Left ventricle myocardium superior (tissue), 1 donor: ENCODE results near the gene CCDC7. TPM values are rescaled to one million over a fixed set of nuclear protein-coding genes. Genes with fewer than 3 reads are reported as not detected.
"Not testable (repeated sequence)": the region's sequence is repeated elsewhere in the genome, so short reads cannot be mapped to it uniquely, and the experiment has no call there.

Experiments used
- ATAC-seq: fragments of 200-7000 bp; cut with Tn5 transposase; one replicate; pipeline ENCODE4 v1.9.1; 2020; ENCODE audit warnings: mild to moderate bottlenecking, moderate library complexity
- DNase-seq: peaks from one replicate; pipeline ENCODE4 v3.0.0-alpha.2; 2020
- intact Hi-C: fragments of 100-400 bp; cut with micrococcal nuclease; formaldehyde crosslinking; loops from one replicate; pipeline ENCODE4 v1.11.0; 2022
- total RNA-seq: library from RNA; stranded (reverse); fragmentation: NEBNext Ultra II Directional; extraction: Animal tissue kit (Norgen Biotek cat#: 25700); gene quantifications from one replicate; pipeline ENCODE4 v1.2.1, GENCODE V29; 2021
- donor health status: DM: no; HTN: yes; CAD: no; lungs with severe emphysema.

The CCDC7 gene
- total RNA-seq, 1 donor from 2014 or later, result 16.7 TPM

DNA sequence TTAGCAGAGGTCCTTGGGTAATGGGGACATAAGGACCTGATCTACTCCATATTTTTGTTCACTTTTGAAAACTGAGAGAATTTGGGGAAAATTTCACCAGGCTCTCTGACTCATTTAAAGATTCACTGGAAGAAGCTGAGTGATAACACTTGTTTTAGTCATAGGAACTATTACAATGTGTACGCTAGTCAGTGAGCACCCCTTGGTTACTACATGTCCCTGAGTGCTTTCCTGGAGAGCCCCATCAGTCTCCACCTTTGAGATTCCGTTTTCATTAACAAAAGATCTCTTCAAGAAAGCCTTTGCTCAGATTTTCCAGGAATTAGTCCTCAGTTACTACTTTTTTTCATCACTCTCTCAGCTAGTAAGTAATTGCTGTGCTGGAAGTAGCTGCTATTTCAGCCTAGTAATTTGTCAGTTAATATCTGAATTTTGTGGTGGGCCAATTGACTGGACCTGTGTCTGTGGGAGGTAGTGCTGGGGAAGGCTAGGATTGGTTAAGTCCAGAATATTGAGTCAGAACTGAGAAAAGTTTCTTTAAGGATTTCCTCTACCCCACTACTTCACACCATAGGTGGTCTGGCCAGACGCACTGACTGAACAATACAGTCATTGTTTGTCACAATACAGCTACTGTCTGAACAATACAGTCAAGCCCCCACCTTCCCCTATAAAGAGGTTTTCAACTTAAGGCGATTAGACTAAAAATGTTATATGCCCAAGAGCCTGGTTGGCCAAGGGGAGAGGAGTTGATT lies 235.0 kb downstream of the CCDC7 start:
- intact Hi-C loops, result no loop called here
- DNase-seq, result no peak
- no peak for ATAC-seq

GRCh38 chr10:32684291-32684690 lies 238.4 kb downstream of the CCDC7 start:
- no peak for ATAC-seq
- intact Hi-C loops, result no loop called here
- peak; percentile 19 for DNase-seq

DNA sequence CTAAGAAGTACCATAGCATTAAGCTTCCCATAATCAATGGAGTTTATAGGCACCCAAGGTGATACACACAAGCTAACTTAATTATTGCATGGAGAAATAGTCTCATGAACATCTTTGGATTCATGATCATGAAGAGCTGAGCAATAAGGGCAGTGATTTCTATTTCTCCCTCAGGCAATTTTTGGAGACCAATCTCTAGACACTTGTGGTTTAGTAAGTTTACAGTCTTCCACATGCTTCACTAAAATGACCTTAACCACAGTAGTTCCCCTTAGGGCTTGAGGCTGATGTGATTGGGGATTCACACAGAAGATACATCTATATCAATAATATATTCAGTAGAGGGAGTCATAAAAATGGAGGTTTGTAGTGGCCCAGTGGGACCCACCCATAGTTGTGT lies 241.2 kb downstream of the CCDC7 start:
- no peak for DNase-seq
- intact Hi-C loops, result no loop called here
- ATAC-seq, result no peak

DNA sequence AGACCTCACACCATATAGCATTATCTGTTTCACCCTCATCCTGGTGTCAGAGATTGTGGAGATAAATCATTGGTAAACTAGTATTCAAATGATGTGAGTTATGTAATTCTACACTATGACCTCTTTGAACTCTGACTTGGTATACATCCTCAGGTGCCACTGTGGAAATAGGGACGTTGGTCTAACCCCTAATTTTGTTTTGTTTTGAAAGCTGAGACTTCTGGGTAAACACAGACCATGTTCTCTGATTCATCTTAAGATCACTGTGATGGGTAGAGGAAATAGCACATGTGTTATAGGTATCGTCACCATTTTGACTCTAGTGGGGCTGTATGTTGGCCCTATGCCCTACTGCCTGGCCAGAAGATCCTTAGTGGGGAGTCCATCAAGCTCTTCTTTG lies 241.6 kb downstream of the CCDC7 start:
- intact Hi-C loops, result no loop called here
- ATAC-seq (no peak), DNase-seq (no peak)

GRCh38 chr10:32692174-32692573 lies 246.2 kb downstream of the CCDC7 start:
- no peak for DNase-seq
- intact Hi-C loops, result no loop called here
- no peak for ATAC-seq

DNA sequence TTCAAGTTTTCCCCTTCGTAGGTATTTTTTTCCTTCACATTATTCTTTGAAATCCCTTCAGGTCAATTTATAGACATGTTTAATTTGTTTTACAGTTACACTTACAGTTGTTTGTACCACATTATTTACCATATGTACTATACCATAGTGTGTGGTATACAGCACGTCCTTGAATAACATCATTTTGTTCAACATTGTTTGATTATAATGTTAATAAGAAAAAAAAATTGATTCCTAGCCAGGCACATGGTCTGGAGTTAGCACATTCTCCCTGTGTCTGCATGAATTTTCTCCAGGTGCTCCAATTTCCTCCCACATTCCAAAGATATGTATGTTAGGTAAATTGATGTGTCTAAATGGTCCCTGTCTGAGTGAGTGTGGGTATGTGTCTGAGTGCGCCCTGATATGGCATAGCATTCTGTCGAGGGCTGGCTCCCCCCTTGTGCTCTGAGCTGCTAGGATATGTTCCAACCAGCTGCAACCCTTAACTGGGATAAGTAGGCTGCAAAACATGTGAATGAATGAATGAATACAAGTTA lies 247.6 kb downstream of the CCDC7 start:
- DNase-seq, result no peak
- intact Hi-C loops, result no loop called here
- ATAC-seq, result no peak

- intact Hi-C loops, ATAC-seq, DNase-seq: not testable (repeated sequence)
These were observed 253.7 kb downstream of the CCDC7 start for GRCh38 chr10:32699683-32700082.

GRCh38 chr10:32713560-32713959 lies 267.6 kb downstream of the CCDC7 start:
- ATAC-seq (no peak), DNase-seq (no peak)
- intact Hi-C loops, result no loop called here

DNA sequence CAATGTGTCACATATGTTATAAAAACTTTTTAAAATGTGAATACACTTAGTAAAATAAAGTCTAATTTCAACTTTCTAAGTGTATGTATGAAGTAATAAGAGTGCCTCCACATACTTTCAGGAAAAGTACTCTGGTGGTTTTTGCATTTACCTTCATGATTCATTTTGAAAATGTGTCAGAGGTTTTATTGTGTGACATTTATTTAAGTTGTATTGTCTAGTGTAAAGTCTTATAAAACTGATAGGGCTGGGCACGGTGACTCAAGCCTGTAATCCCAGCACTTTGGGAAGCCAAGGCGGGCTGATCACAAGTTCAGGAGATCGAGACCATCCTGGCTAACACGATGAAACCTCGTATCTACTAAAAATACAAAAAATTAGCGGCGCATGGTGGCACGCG lies 285.6 kb downstream of the CCDC7 start:
- intact Hi-C loops, result no loop called here
- no peak for ATAC-seq
- no peak for DNase-seq

- DNase-seq (no peak), ATAC-seq (no peak)
- intact Hi-C loops, result no loop called here
These were observed 293.0 kb downstream of the CCDC7 start for GRCh38 chr10:32738958-32739357.

GRCh38 chr10:32744321-32744720 lies 298.4 kb downstream of the CCDC7 start:
- intact Hi-C loops, result no loop called here
- DNase-seq (no peak), ATAC-seq (no peak)

GRCh38 chr10:32746869-32747268 lies 300.9 kb downstream of the CCDC7 start:
- DNase-seq (peak; percentile 18), ATAC-seq (no peak)
- intact Hi-C loops, result no loop called here

GRCh38 chr10:32751582-32751981 lies 305.6 kb downstream of the CCDC7 start:
- intact Hi-C loops, result no loop called here
- no peak for ATAC-seq
- DNase-seq, result no peak

- DNase-seq, intact Hi-C loops, ATAC-seq: not testable (repeated sequence)
These were observed 309.0 kb downstream of the CCDC7 start for GRCh38 chr10:32754900-32755299.

DNA sequence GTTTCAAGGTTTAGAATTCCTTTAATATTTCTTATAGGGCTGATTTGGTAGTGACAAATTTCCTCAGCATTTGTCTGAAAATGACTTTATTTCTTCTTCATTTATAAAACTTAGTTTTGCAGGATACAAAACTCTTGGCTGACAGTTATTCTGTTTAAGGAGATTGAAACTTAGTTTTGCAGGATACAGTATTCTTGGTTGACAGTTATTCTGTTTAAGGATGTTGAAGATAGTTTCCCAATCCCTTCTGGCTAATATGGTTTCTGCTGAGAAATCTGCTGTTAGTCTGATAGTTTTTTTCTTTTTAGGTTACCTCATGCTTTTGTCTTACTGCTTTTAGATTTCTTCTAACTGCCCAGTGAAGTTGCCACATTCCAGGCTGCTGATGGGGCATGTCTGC lies 325.3 kb downstream of the CCDC7 start:
- intact Hi-C loops, result no loop called here
- ATAC-seq, result no peak

GRCh38 chr10:32773105-32773504 lies 327.2 kb downstream of the CCDC7 start:
- DNase-seq (no peak), ATAC-seq (no peak)
- intact Hi-C loops, result no loop called here

More for the DNA sequence above, 325.3 kb downstream of the CCDC7 start:
- no peak for DNase-seq

- DNase-seq (no peak), ATAC-seq (no peak)
- intact Hi-C loops, result no loop called here
These were observed 341.0 kb downstream of the CCDC7 start for GRCh38 chr10:32786968-32787367.

GRCh38 chr10:32787690-32788284 lies 341.8 kb downstream of the CCDC7 start:
- ATAC-seq, result no peak
- no peak for DNase-seq
- intact Hi-C loops, result no loop called here

GRCh38 chr10:32788359-32788758 lies 342.4 kb downstream of the CCDC7 start:
- intact Hi-C loops, result no loop called here
- ATAC-seq, result no peak
- DNase-seq, result no peak

GRCh38 chr10:32790483-32790882 lies 344.5 kb downstream of the CCDC7 start:
- ATAC-seq, result no peak
- no peak for DNase-seq
- intact Hi-C loops, result no loop called here

DNA sequence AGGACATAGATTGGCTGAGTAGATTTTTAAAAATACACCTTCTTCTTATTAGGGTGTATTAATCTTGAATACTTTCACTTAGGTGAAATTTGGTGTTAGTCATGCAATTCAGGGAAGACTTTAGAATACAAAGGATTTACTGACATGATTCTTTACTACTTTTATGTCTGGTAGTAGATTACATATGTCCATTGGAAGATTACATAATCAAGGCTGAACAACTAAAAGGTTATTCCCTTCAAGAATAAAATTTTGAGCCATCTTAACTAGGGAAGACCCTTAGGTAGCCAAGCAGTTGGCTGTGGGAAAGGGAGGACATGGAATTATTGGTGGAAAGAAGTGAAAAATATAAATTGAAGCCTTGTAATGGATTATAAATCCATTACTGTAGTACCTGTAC lies 347.1 kb downstream of the CCDC7 start:
- ATAC-seq, result no peak
- intact Hi-C loops, result no loop called here
- no peak for DNase-seq
